ENCODE measurements around the gene SFI1.

The SFI1 gene

GRCh38 chr22:31451709-31452571 lies 44.4 kb upstream of the SFI1 start:
- peak; percentile 62 for DNase-seq
- in situ Hi-C loops (cut with HindIII; ENCODE audit: low pct_ligation_motif_present, low sequenced_read_pairs) = no loop called here
- no peak overlapping the region for H3K27ac ChIP-seq
- no peak overlapping the region for H3K4me3 ChIP-seq (ENCODE audit: low read depth, low read length)
- no peaks in the 10 kb centered on the region for H3K27me3 ChIP-seq (replicated peaks)
- TF ChIP-seq CTCF (IDR thresholded peaks at IDR 0.05; ENCODE audit: low read depth, low read length, missing control alignments) = peak; percentile 81
- peaks cover 47% of the 10 kb centered on the region for H3K36me3 ChIP-seq (replicated peaks)

GRCh38 chr22:31461699-31462098 lies 34.6 kb upstream of the SFI1 start:
- peaks cover 48% of the 10 kb centered on the region for H3K36me3 ChIP-seq (replicated peaks)
- in situ Hi-C loops (cut with HindIII; ENCODE audit: low pct_ligation_motif_present, low sequenced_read_pairs) = no loop called here

DNA sequence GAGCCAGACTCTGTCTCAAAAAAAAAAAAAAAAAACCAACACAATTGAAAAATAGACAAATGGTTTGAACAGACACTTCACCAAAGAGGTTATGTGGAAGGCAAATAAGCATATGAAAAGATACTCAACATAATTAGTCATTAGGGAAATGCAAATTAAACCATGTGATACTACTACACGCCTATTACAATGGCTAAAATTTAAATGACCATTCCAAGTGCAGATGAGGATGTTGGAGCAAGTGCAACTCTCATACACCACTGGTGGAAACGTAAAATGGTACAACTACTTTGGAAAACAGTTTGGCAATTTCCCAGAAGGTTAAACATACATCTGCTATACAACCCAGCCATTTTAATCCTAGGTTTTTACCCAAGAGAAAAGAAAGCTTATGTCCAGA lies 31.0 kb upstream of the SFI1 start:
- peaks cover 29% of the 10 kb centered on the region for H3K36me3 ChIP-seq (replicated peaks)
- DNase-seq = no peak
- no peaks in the 10 kb centered on the region for H3K27me3 ChIP-seq (replicated peaks)
- no peak for TF ChIP-seq CTCF (IDR thresholded peaks at IDR 0.05; ENCODE audit: low read depth, low read length, missing control alignments)
- H3K4me3 ChIP-seq (ENCODE audit: low read depth, low read length) = no peak overlapping the region
- in situ Hi-C loops (cut with HindIII; ENCODE audit: low pct_ligation_motif_present, low sequenced_read_pairs) = no loop called here
- no peak overlapping the region for H3K27ac ChIP-seq

More at GRCh38 chr22:31461699-31462098, 34.6 kb upstream of the SFI1 start:
- H3K4me3 ChIP-seq (ENCODE audit: low read depth, low read length) = no peak overlapping the region
- TF ChIP-seq CTCF (IDR thresholded peaks at IDR 0.05; ENCODE audit: low read depth, low read length, missing control alignments) = no peak
- no peaks in the 10 kb centered on the region for H3K27me3 ChIP-seq (replicated peaks)
- DNase-seq = no peak
- no peak overlapping the region for H3K27ac ChIP-seq

GRCh38 chr22:31474743-31475142 lies 21.6 kb upstream of the SFI1 start:
- Histone ChIP-seq H3K27ac (no peak overlapping the region), H3K27me3 (replicated peaks) (no peaks in the 10 kb centered on the region), H3K36me3 (replicated peaks) (peaks cover 9% of the 10 kb centered on the region), H3K4me3 (ENCODE audit: low read depth, low read length) (no peak overlapping the region)
- DNase-seq = peak; percentile 68
- in situ Hi-C loops (cut with HindIII; ENCODE audit: low pct_ligation_motif_present, low sequenced_read_pairs) = no loop called here
- TF ChIP-seq CTCF (IDR thresholded peaks at IDR 0.05; ENCODE audit: low read depth, low read length, missing control alignments) = no peak

DNA sequence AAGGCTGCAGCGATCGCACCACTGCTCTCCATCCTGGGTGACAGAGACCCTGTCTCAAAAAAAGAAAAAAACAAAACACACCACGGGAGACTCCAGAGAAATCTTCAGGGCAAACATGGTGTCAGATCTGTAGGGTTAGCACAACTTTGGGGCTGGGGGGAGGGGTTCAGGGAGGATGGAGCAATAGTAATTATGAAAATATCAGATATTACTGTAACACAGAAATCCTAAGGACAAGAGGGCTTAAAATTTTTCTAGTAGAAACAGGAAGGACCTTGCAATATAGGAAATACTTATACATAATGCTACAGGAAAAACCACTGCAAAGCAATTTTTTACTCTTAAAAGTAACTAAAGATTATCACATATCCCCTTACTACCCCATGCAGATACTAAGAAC lies 20.5 kb upstream of the SFI1 start:
- in situ Hi-C loops (cut with HindIII; ENCODE audit: low pct_ligation_motif_present, low sequenced_read_pairs) = no loop called here
- H3K27me3 ChIP-seq (replicated peaks) = no peaks in the 10 kb centered on the region
- TF ChIP-seq CTCF (IDR thresholded peaks at IDR 0.05; ENCODE audit: low read depth, low read length, missing control alignments) = no peak
- DNase-seq = no peak
- no peak overlapping the region for H3K4me3 ChIP-seq (ENCODE audit: low read depth, low read length)
- H3K27ac ChIP-seq = no peak overlapping the region
- H3K36me3 ChIP-seq (replicated peaks) = peaks cover 20% of the 10 kb centered on the region
